H1 (cell line): ENCODE data around the gene MACIR. TPM values are rescaled to one million over a fixed set of nuclear protein-coding genes. Genes with fewer than 3 reads are reported as not detected.

Experiments
- CTCF ChIA-PET: fragments of 300-600 bp; sonication (Branson Sonifier 250); formaldehyde crosslinking; loops from one replicate; lab custom pipeline; 2021; ENCODE audit not compliant: partially characterized antibody; lab: Charles Lee
- POLR2A ChIA-PET: fragments of 300-600 bp; sonication (Branson Sonifier 250); formaldehyde crosslinking; loops from one replicate; lab custom pipeline; 2021; ENCODE audit warnings: inconsistent platforms; ENCODE audit not compliant: partially characterized antibody; lab: Charles Lee
- DNase-seq, 2 experiments: peaks; one replicate each; pipeline versions ENCODE4 v3.0.0 to v3.0.0-alpha.2; 2010 to 2022; ENCODE audit warnings: low spot score in 2 of 2, low read depth in 1 of 2, mixed read lengths in 1 of 2
- FAIRE-seq: peaks from 2 replicates; lab custom pipeline; 2011; peaks lifted over from hg19 to GRCh38; lab: Jason Lieb, UNC
- H2AFZ ChIP-seq: 2 replicates; pipeline ENCODE4 v1.8.1; 2012; ENCODE audit warnings: low read length, inconsistent platforms
- H2AK5ac ChIP-seq: 2 replicates; pipeline ENCODE4 v1.6.1; 2013; ENCODE audit warnings: low read depth, low read length
- H2BK120ac ChIP-seq: replicated peaks from 2 replicates; pipeline ENCODE3; 2013; ENCODE audit warnings: low read depth, low read length, inconsistent platforms
- H2BK12ac ChIP-seq: 2 replicates; pipeline ENCODE4 v1.6.1; 2013; ENCODE audit warnings: low read depth, low read length
- H2BK15ac ChIP-seq: 2 replicates; pipeline ENCODE4 v1.6.1; 2013; ENCODE audit warnings: low read length
- H2BK20ac ChIP-seq: 2 replicates; pipeline ENCODE4 v1.6.1; 2013; ENCODE audit warnings: low read length
- H2BK5ac ChIP-seq: 2 replicates; pipeline ENCODE4 v1.6.1; 2013; ENCODE audit warnings: low read depth, low read length
- H3K14ac ChIP-seq: 2 replicates; pipeline ENCODE4 v1.6.1; 2013; ENCODE audit warnings: inconsistent platforms; ENCODE audit not compliant: insufficient read length
- H3K18ac ChIP-seq: 2 replicates; pipeline ENCODE4 v1.6.1; 2013; ENCODE audit warnings: low read length; ENCODE audit errors: extremely low read depth
- H3K23ac ChIP-seq: 2 replicates; pipeline ENCODE4 v1.6.1; 2013; ENCODE audit warnings: inconsistent platforms; ENCODE audit not compliant: insufficient read length
- H3K23me2 ChIP-seq: 2 replicates; pipeline ENCODE4 v1.6.1; 2013; ENCODE audit warnings: low read depth, low read length
- H3K27ac ChIP-seq: 2 replicates; pipeline ENCODE4 v1.6.1; 2011; ENCODE audit warnings: low read depth, low read length, inconsistent platforms
- H3K27me3 ChIP-seq, 4 experiments: replicated peaks in 1 of 4; 1 replicate in 1 of 4; 2 replicates in 3 of 4; pipeline versions ENCODE4 v1.6.1 to v1.8.1; 2011 to 2013; ENCODE audit warnings: low read length in 3 of 4, mild to moderate bottlenecking in 3 of 4, inconsistent platforms in 2 of 4, mixed read lengths in 2 of 4, moderate library complexity in 1 of 4; ENCODE audit not compliant: control insufficient read depth in 3 of 4, insufficient read depth in 3 of 4; ENCODE audit errors: extremely low read depth in 1 of 4
- H3K36me3 ChIP-seq, 4 experiments: 2 replicates each; pipeline versions ENCODE4 v1.6.1 to v1.8.1; 2011 to 2013; ENCODE audit warnings: mild to moderate bottlenecking in 4 of 4, low read length in 3 of 4, moderate library complexity in 2 of 4, control low read depth in 1 of 4, inconsistent platforms in 1 of 4; ENCODE audit not compliant: insufficient read depth in 4 of 4, control insufficient read depth in 2 of 4
- H3K4ac ChIP-seq: replicated peaks from 2 replicates; pipeline ENCODE3; 2013; ENCODE audit warnings: low read length, low read depth, mixed read lengths, inconsistent platforms; ENCODE audit not compliant: insufficient read length
- H3K4me1 ChIP-seq, 4 experiments: replicated peaks in 1 of 4; 1 replicate in 1 of 4; 2 replicates in 3 of 4; pipeline versions ENCODE4 v1.6.1 to v1.8.1; 2011 to 2013; ENCODE audit warnings: low read length in 3 of 4, inconsistent platforms in 2 of 4, mixed read lengths in 1 of 4; ENCODE audit not compliant: insufficient read depth in 4 of 4, control insufficient read depth in 3 of 4
- H3K4me2 ChIP-seq, 2 experiments: 2 replicates each; pipeline versions ENCODE4 v1.6.1 to v1.8.1; 2011 to 2013; ENCODE audit warnings: low read depth in 2 of 2, low read length in 2 of 2, control low read depth in 1 of 2, inconsistent platforms in 1 of 2, mild to moderate bottlenecking in 1 of 2; ENCODE audit not compliant: insufficient read depth in 1 of 2
- H3K4me3 ChIP-seq, 4 experiments: fragments of 200-600, 300-600 bp in 1 of 4; sonication (generic), shearing (Covaris generic), sonication (Bioruptor Twin) in 1 of 4; 2 replicates each; pipeline versions ENCODE4 v1.5.1 to v1.8.1; 2011 to 2016; ENCODE audit warnings: low read length in 4 of 4, low read depth in 3 of 4, control low read depth in 2 of 4, inconsistent platforms in 2 of 4, mild to moderate bottlenecking in 2 of 4, mixed read lengths in 1 of 4, moderate library complexity in 1 of 4; ENCODE audit not compliant: insufficient read depth in 2 of 4; ENCODE audit errors: extremely low read depth in 1 of 4
- H3K56ac ChIP-seq: replicated peaks from 2 replicates; pipeline ENCODE3; 2013; ENCODE audit warnings: low read depth, mild to moderate bottlenecking, mixed read lengths, low read length, inconsistent platforms; ENCODE audit not compliant: insufficient read length
- H3K79me1 ChIP-seq: 2 replicates; pipeline ENCODE4 v1.6.1; 2013; ENCODE audit warnings: low read depth, low read length, control low read depth
- H3K79me2 ChIP-seq, 2 experiments: 2 replicates each; pipeline versions ENCODE4 v1.6.1 to v1.8.1; 2012 to 2013; ENCODE audit warnings: low read length in 2 of 2, mild to moderate bottlenecking in 2 of 2, inconsistent platforms in 1 of 2; ENCODE audit not compliant: insufficient read depth in 2 of 2, control insufficient read depth in 1 of 2
- H3K9ac ChIP-seq, 4 experiments: replicated peaks in 1 of 4; 1 replicate in 1 of 4; 2 replicates in 3 of 4; pipeline versions ENCODE4 v1.6.1 to v1.8.1; 2011 to 2013; ENCODE audit warnings: low read depth in 3 of 4, low read length in 3 of 4, control low read depth in 2 of 4, mild to moderate bottlenecking in 2 of 4, moderate library complexity in 2 of 4, inconsistent platforms in 1 of 4; ENCODE audit errors: extremely low read depth in 1 of 4
- H3K9me3 ChIP-seq, 2 experiments: 2 replicates each; pipeline versions ENCODE4 v1.6.1 to v1.8.1; 2012 to 2013; ENCODE audit warnings: mild to moderate bottlenecking in 2 of 2, moderate library complexity in 2 of 2, control low read depth in 1 of 2, inconsistent platforms in 1 of 2, low read depth in 1 of 2, low read length in 1 of 2, mixed read lengths in 1 of 2; ENCODE audit not compliant: insufficient read depth in 2 of 2
- H4K20me1 ChIP-seq, 2 experiments: replicated peaks in 1 of 2; 2 replicates each; pipeline versions ENCODE3 to v1.8.1; 2011 to 2013; ENCODE audit warnings: inconsistent platforms in 2 of 2, low read length in 2 of 2, mild to moderate bottlenecking in 1 of 2; ENCODE audit not compliant: insufficient read depth in 2 of 2, control insufficient read depth in 1 of 2
- H4K5ac ChIP-seq: 2 replicates; pipeline ENCODE4 v1.6.1; 2013; ENCODE audit warnings: low read length, low read depth, mixed read lengths, inconsistent platforms; ENCODE audit not compliant: insufficient read length
- H4K8ac ChIP-seq: 2 replicates; pipeline ENCODE4 v1.8.0; 2013; ENCODE audit warnings: mild to moderate bottlenecking, moderate library complexity, low read length, inconsistent platforms; ENCODE audit not compliant: insufficient read depth; ENCODE audit errors: extremely low read depth
- H4K91ac ChIP-seq: replicated peaks from 2 replicates; pipeline ENCODE3; 2013; ENCODE audit warnings: low read length, mixed read lengths, inconsistent platforms; ENCODE audit not compliant: insufficient read length
- CEBPB ChIP-seq: IDR thresholded peaks from 2 replicates; pipeline ENCODE4 v1.6.1; 2012; ENCODE audit warnings: low read depth, low read length
- CHD2 ChIP-seq: IDR thresholded peaks from 2 replicates; pipeline ENCODE4 v1.6.1; 2012; ENCODE audit warnings: low read length, improper control_type of control experiment
- EP300 ChIP-seq, 2 experiments: IDR thresholded peaks; 1 replicate in 1 of 2; 2 replicates in 1 of 2; pipeline ENCODE4 v1.6.1; 2011 to 2012; ENCODE audit warnings: low read depth in 2 of 2, low read length in 2 of 2, mild to moderate bottlenecking in 2 of 2, borderline replicate concordance in 1 of 2, inconsistent platforms in 1 of 2, moderate library complexity in 1 of 2
- JUN ChIP-seq: IDR thresholded peaks from 2 replicates; pipeline ENCODE4 v1.6.1; 2011; ENCODE audit warnings: low read depth, mild to moderate bottlenecking, improper control_type of control experiment, low read length
- KDM1A ChIP-seq: fragments of 200-600, 300-600 bp; sonication (generic); IDR thresholded peaks from 2 replicates; pipeline ENCODE4 v1.7.1; 2016; ENCODE audit warnings: mild to moderate bottlenecking, low read length, borderline replicate concordance
- KDM4A ChIP-seq: IDR thresholded peaks from one replicate; pipeline ENCODE4 v1.7.1; 2012; ENCODE audit warnings: low read depth, mild to moderate bottlenecking, moderate library complexity, low read length, inconsistent platforms; ENCODE audit not compliant: severe bottlenecking
- NANOG ChIP-seq: IDR thresholded peaks from 2 replicates; pipeline ENCODE4 v1.6.1; 2011; ENCODE audit warnings: low read length, low read depth, mild to moderate bottlenecking, inconsistent platforms; ENCODE audit not compliant: insufficient read depth, poor library complexity, severe bottlenecking
- SIRT6 ChIP-seq: IDR thresholded peaks from one replicate; pipeline ENCODE4 v1.7.1; 2012; ENCODE audit warnings: low read length, inconsistent platforms
- SIX5 ChIP-seq: IDR thresholded peaks from 2 replicates; pipeline ENCODE4 v1.6.1; 2011; ENCODE audit warnings: mild to moderate bottlenecking, low read depth, low read length
- SP1 ChIP-seq: IDR thresholded peaks from 2 replicates; pipeline ENCODE4 v1.6.1; 2011; ENCODE audit warnings: low read depth, low read length
- TBP ChIP-seq: IDR thresholded peaks from 2 replicates; pipeline ENCODE4 v1.6.1; 2011; ENCODE audit warnings: low read depth, low read length, improper control_type of control experiment
- WGBS, 2 experiments: shearing (Covaris generic) in 1 of 2; methylation state at CpG; one replicate each; pipeline versions ENCODE4 v1.1.6 to v1.1.7; 2013 to 2015; ENCODE audit warnings: low lambda C conversion rate in 2 of 2, mixed read lengths in 2 of 2, inconsistent platforms in 1 of 2, low coverage in 1 of 2, missing lambda C conversion rate in 1 of 2; ENCODE audit not compliant: insufficient replicate concordance in 2 of 2, insufficient coverage in 1 of 2, insufficient read length in 1 of 2; ENCODE audit errors: extremely low coverage in 1 of 2, missing lambda C conversion rate in 1 of 2; 5-methylcytosine and 5-hydroxymethylcytosine counted together
- polyA plus RNA-seq, 7 experiments: library from polyadenylated mRNA; depleted of rRNA in 3 of 7; stranded (reverse) in 5 of 7; unstranded in 2 of 7; fragments of >200 nt in 5 of 7; fragments of 200-250 nt in 2 of 7; gene quantifications; 1 replicate in 5 of 7; 2 replicates in 1 of 7; 4 replicates in 1 of 7; pipeline versions ENCODE4 v1.2.1 to v1.2.3, GENCODE V29; 2011 to 2013; ENCODE audit warnings: missing spikeins in 2 of 7, mixed read lengths in 2 of 7
- total RNA-seq: library from RNA; stranded (reverse); fragmentation: NEBNext Ultra II Directional; extraction: Animal tissue kit (Norgen Biotek cat#: 25700); gene quantifications from 2 replicates; pipeline ENCODE4 v1.2.1, GENCODE V29; 2021
- TF ChIP-seq, protein P1 (sequence below): IDR thresholded peaks from 2 replicates; pipeline ENCODE4 v1.6.1; 2012; ENCODE audit warnings: inconsistent platforms
- TF ChIP-seq, protein P2 (sequence below): IDR thresholded peaks from 2 replicates; pipeline ENCODE4 v1.6.1; 2011; ENCODE audit warnings: low read depth, mild to moderate bottlenecking, low read length; ENCODE audit not compliant: insufficient read depth

The MACIR gene
- total and polyA plus RNA-seq, 2 of the 8 experiments (the other 6 are each of a cell fraction or from before 2014, with no cell fraction given) = 8.0 to 19.2 TPM

DNA sequence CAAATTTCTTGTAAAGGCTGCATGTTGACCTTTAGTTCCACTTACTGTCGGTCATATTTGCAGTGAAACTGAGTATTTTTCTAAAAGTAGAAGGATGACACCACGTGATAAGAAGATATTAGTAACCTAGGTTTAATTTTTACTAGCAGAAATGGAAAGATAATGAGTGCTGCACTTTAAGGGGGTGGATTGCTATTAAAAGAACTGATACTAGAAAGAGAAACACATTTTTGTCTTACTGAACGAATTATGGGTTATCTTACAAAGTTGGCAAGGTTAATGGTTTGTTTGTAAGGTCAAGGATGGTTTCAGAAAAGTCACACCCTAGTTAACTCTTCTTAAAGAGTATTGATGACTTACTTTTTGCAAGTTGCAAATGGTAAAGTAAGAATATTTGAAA, 2.4 kb downstream of the MACIR start:
- Histone ChIP-seq H4K91ac (no peak overlapping the region), H2BK15ac (no peak overlapping the region), H3K4me3 (peak overlapping the region in 1 of 4 experiments; percentile 94; a peak in 1 of 8 replicates), H2BK12ac (no peak overlapping the region), H2AFZ (no peak overlapping the region), H2BK120ac (no peak overlapping the region), H3K18ac (no peak overlapping the region), H3K27ac (no peak overlapping the region), H3K79me1 (no peaks in the 10 kb centered on the region; the same call in 1 of the 2 replicates), H2BK5ac (no peak overlapping the region), H3K27me3 (no peaks in the 10 kb centered on the region), H3K56ac (no peak overlapping the region), H4K8ac (no peak overlapping the region), H3K14ac (no peak overlapping the region), H2AK5ac (no peak overlapping the region), H3K23ac (no peak overlapping the region), H3K23me2 (peaks cover 6% of the 10 kb centered on the region; the same call in 1 of the 2 replicates), H3K4me1 (peaks cover 0 to 6% (median 0%) of the 10 kb centered on the region in 4 experiments; a peak in 1 of 7 replicates), H3K79me2 (peaks cover 0 to 64% of the 10 kb centered on the region in 2 experiments; a peak in 2 of 4 replicates), H3K4me2 (0 out of 4 replicates have a peak overlapping the region, but pooled peaks have one; percentile 27 to 84), H3K9ac (no peak overlapping the region), H2BK20ac (no peak overlapping the region), H3K36me3 (no peaks in the 10 kb centered on the region), H3K4ac (no peak overlapping the region), H4K20me1 (no peaks in the 10 kb centered on the region), H3K9me3 (no peaks in the 10 kb centered on the region), H4K5ac (no peak overlapping the region)
- DNase-seq (no peak), FAIRE-seq (no peak)
- 81% methylated on average over 3 of the region's 3 CpGs; no CpG with 5 or more reads in 1 of the 2 experiments for WGBS, 2 experiments
- POLR2A ChIA-PET = interaction anchor here (1.0 kb wide), 1 partner anchor 20 kb away, joined by 3 read pairs; no protein-coding TSS in a partner anchor
- CTCF ChIA-PET = interaction anchor here (1.3 to 3.5 kb wide), 2 partner anchors 37 to 40 kb away, joined by 3 to 22 read pairs; no protein-coding TSS in a partner anchor
- no peak for TF ChIP-seq SIX5
- TF ChIP-seq, protein P1, sequence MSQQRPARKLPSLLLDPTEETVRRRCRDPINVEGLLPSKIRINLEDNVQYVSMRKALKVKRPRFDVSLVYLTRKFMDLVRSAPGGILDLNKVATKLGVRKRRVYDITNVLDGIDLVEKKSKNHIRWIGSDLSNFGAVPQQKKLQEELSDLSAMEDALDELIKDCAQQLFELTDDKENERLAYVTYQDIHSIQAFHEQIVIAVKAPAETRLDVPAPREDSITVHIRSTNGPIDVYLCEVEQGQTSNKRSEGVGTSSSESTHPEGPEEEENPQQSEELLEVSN = no peak
- TF ChIP-seq, protein P2, sequence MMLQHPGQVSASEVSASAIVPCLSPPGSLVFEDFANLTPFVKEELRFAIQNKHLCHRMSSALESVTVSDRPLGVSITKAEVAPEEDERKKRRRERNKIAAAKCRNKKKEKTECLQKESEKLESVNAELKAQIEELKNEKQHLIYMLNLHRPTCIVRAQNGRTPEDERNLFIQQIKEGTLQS = no peak
- TF ChIP-seq KDM4A = no peak
- no peak for TF ChIP-seq CHD2
- no peak for TF ChIP-seq NANOG
- no peak for TF ChIP-seq CEBPB
- no peak for TF ChIP-seq SIRT6
- no peak for TF ChIP-seq EP300 (IDR thresholded peaks at IDR 0.05; ENCODE audit: borderline replicate concordance in 1 of 2, low read depth in 2 of 2, low read length in 2 of 2)
- no peak for TF ChIP-seq KDM1A
- no peak for TF ChIP-seq JUN
- no peak for TF ChIP-seq SP1
- no peak for TF ChIP-seq TBP
